Panc1 (cell line): ENCODE results near the gene FGD5.

ENCODE experiments used
- CTCF ChIP-seq: fragments of 450-650 bp; IDR thresholded peaks from 2 replicates; pipeline ENCODE4 v1.5.1; 2017; ENCODE audit warnings: mild to moderate bottlenecking
- POLR2AphosphoS5 ChIP-seq: IDR thresholded peaks from 2 replicates; pipeline ENCODE4 v1.6.1; 2012; ENCODE audit warnings: mild to moderate bottlenecking, low read depth, low read length, moderate library complexity

DNA sequence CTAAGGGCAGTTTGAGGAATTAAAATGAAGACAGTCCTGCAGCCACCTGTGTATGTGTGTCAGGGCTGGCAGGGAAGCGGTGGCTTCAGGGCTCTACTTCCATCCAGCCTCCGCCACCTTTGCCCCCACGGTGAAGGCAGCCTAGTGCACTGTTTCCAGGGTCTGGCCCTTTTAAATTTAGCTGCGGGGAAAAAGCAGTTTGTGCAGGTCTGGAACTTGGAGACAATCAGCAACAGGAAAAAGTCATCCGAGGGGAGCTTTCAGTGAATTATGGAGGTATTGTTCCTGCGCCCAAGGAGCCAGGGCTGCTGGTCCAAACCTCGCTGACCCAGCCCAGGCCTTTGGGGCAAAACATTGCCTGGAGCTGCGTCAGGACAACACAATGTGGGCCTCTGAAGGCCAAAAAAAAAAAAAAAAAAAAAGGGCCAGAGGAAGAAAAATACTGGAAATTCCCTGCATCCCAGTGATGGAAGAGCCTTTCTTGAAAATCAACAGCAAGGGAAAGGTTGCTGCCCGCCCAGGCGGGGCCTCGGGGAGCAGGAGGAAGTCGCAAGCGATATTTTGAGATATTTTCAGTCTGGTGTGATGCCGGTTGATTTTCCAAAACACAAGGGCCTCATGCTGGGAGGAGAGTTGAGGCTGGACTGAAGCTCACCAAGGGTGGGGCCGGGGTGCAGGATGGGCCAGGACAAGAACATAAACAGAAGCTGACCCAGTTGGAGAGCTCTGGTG lies 25.5 kb upstream of the FGD5 start:
- TF ChIP-seq POLR2AphosphoS5 (no peak), CTCF (no peak)
